ENCODE measurements around the gene ARMH3.
"Not testable (repeated sequence)": the region's sequence is repeated elsewhere in the genome, so short reads cannot be mapped to it uniquely, and the experiment has no call there.

ARMH3 gene

DNA sequence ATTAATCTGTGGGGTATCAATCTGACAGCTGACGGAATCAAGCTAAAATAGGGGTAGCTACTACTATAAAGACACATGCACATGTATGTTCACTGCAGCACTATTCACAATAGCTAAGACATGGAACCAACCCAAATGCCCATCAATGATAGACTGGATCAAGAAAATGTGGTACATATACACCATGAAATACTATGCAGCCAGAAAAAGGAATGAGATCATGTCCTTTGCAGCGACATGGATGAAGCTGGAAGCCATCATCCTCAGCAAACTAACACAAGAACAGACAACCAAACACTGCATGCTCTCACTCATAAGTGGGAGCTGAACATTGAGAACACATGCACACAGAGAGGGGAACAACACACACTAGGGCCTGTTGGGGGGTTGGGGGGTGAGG, 75.3 kb downstream of the ARMH3 start:
- not testable (repeated sequence) for DNase-seq (ENCODE audit: low read depth)

GRCh38 chr10:101974091-101974971, 81.6 kb downstream of the ARMH3 start:
- DNase-seq (ENCODE audit: low read depth), result peak; percentile 9

GRCh38 chr10:101972761-101973160, 83.2 kb downstream of the ARMH3 start:
- no peak for DNase-seq (ENCODE audit: low read depth)

DNA sequence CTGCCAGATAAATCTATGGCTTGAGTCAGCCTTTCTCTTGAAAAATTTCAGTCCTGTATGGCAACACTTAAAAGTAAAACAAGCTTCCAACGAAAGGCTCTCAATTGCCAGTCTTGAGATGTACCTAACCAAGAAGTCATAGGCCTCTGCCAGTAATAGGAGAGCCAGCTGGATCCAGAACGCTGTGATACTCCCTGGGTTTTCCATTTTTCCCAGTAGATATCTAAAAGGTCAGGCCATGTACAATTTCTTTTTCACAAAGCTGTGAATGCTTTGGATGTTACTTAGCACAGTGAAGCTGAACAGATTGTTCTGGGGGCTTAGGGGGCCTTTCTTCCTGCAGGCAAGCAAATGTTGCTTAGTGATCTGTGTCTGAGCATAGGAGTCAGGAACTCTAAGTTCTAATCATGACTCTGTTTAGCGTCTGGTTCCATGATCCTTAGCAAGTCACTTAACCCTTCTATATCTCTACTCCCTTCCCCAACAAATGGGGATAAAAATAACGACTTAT, 86.5 kb downstream of the ARMH3 start:
- DNase-seq (ENCODE audit: low read depth), result no peak

DNA sequence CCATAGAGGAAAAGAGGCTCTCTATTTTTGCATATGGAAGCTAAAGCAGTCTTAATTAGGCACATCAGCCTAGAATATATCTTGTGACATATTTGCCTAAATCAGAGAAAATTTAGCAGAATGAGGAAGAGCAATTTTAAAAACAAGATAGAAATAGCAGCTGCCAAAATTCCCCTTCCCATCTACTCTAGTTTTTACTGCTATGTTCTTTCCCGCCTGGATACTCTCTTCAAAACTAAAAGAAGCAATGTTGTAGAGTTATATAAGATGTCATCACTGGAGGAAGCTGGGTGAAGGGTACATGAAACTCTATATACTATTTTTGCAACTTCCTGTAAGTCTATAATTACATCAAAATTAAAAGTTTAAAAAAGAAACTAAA, 87.0 kb downstream of the ARMH3 start:
- no peak for DNase-seq (ENCODE audit: low read depth)

DNA sequence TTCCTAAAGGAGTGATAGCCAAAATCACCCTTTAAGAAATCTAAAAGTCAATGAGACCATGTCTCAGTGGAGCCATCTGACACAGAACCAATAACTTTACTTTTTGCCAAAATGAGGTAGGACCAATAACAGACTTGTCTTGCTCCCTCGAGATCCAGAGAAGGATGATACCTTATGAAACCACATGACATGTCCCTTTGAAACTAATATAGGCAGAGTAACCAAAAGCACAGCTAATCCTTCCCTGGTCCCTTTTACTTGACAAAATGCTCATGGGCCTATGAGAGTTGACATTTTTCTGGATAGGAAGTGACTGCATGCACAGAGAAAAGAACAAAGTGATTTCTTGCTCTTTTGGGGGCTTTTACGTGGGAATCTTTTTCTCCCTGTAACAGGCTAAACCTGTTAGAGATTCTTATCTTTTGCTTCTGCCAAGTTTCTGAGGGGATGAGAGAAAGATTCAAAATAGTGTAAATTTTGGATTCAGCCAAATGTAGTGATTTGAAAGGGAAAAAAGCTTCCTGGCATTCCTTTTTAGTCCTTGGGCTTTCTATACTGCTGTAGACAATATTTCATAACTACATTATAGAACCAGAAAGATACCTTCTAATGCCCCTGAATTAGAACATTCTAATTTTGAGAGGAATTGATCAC, 87.6 kb downstream of the ARMH3 start:
- no peak for DNase-seq (ENCODE audit: low read depth)

DNA sequence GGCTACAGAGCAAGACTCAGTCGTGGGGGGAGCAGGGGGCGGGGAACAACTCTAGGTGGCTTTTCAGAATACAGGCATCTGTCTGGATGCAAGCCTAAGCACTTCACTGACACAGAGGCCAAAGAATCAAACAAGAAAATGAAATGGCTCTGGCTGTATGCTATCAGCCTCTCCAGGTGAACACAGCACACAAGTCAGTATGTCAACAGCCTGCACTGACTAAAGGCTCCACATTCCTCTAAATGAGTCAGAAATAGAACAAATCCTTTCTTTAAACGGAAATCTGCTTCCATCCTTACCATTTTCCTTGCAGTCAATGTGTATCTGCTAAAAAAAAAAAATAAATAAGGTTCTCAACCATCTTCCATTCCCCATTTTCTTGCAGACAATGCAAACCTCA, 88.3 kb downstream of the ARMH3 start:
- no peak for DNase-seq (ENCODE audit: low read depth)

GRCh38 chr10:101967119-101967518, 88.9 kb downstream of the ARMH3 start:
- no peak for DNase-seq (ENCODE audit: low read depth)

- DNase-seq (ENCODE audit: low read depth), result no peak
Measured at GRCh38 chr10:101965075-101965765, 90.8 kb downstream of the ARMH3 start.

DNA sequence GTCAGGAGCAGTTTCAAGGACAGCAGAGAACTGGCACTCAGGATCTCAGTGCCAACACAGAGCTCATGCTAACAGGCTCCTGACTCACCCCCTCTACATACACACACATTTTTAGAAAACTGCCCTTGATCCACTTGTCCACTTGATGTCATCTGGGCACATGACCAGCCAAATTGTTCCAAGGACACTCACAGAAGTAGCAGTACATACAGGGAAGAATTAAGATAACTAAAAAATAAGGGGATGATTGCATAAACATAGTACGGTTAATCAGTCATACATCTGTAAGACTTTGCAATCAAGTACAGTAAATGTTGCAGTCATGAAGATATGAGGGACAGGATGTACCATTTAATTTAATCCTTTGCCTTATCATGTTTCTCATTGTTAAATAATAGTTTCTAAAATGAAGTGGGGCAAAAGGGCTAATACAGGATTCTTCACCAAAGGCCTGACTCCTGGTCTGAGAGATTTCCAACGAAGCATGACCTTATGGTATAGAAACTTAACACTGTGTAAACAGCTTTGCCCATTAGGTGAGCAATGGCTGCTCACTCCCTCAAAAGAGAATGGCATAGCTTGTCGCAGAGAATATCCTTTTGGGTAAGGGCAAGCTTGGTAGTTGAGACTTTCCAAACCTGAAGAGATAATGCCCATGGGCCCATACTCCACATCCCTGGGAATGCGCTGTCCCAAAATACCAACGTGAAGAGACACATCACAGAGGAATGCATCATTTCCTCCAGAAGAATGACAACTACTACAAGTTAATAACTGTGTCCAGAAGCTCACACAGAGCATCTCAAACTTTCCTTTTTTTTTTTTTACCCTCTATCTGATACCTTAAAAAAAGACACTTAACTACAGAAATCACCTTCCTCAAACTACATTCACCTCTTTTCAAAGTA, 94.1 kb downstream of the ARMH3 start:
- peak; percentile 86 for DNase-seq (ENCODE audit: low read depth)

GRCh38 chr10:101960879-101961395, 95.0 kb downstream of the ARMH3 start:
- DNase-seq (ENCODE audit: low read depth), result no peak

DNA sequence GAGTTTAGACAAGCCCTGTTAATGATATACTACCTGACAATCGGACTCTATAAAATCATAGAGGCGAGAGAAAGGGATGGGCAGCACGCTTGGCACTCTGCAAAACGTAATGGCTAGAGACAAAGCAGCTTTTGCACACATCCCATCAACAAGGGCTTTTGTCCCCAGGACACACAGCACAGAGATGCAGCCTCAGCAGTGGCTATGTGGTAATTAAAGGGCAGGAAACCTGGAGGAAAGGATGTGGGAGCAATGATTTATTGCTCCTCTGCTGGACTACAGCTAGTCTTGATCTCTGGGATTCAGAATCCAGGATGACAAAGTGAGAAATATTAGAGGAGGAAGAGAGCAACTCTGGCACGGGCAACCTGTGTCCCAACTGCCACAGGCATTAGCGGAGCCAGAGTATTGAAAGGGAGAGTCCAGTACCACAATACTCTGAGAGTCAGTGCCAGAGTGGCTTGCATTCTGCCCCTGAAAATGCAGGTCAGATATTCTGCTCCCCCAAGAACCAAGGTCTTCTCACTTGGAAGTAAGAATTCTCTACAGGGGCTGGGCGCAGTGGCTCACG, 96.5 kb downstream of the ARMH3 start:
- no peak for DNase-seq (ENCODE audit: low read depth)

DNA sequence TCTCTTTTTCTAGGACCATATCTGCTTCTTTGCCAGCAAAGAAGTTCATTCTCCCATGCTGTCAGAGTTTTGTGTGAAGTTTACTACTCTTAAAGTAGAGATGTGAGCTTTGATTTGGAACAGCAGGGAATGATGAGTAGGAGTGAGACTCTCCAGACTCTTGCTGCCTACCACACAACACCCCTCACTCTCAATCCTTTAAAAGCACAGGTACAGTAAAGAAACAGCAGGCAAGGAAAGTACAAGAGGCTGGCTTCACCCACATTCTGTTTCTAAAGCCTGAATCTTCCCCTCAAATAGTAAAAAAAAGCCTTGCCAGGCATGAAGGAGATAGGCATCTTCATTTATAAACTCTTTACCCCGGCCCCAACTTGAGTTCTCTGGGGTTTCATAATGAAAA, 97.3 kb downstream of the ARMH3 start:
- DNase-seq (ENCODE audit: low read depth), result no peak

GRCh38 chr10:101956898-101957297, 99.1 kb downstream of the ARMH3 start:
- no peak for DNase-seq (ENCODE audit: low read depth)

GRCh38 chr10:101956117-101956516, 99.9 kb downstream of the ARMH3 start:
- no peak for DNase-seq (ENCODE audit: low read depth)

DNA sequence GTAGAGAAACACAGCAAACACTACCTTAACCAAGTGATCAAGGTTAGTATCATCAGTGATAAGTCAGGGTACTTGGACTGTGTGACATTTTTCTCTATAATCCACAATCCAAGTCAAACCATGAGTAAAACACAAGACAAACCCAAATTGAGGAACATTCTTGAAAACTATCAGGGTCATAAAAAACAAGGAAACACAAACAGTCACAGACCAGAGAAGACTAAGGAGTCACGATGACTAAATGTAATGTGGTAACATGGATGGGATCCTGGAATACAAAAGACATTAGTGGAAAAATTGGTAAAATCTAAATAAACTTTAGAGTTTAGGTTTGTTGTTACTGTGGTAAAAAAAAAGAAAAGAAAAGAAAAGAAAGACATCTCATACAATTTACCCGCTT, 103.8 kb downstream of the ARMH3 start:
- DNase-seq (ENCODE audit: low read depth), result no peak

GRCh38 chr10:101950213-101950612, 105.8 kb downstream of the ARMH3 start:
- DNase-seq (ENCODE audit: low read depth), result no peak

- peak; percentile 23 for DNase-seq (ENCODE audit: low read depth)
Measured at GRCh38 chr10:101941871-101942270, 114.1 kb downstream of the ARMH3 start.

GRCh38 chr10:101940916-101941315, 115.1 kb downstream of the ARMH3 start:
- no peak for DNase-seq (ENCODE audit: low read depth)

GRCh38 chr10:101939729-101940128, 116.2 kb downstream of the ARMH3 start:
- DNase-seq (ENCODE audit: low read depth), result no peak

- DNase-seq (ENCODE audit: low read depth), result peak; percentile 91
Measured at GRCh38 chr10:101939008-101939648, 116.8 kb downstream of the ARMH3 start.

All from fibroblast of gingiva (primary cell).